Neural cell (in vitro differentiated cells): ENCODE measurements around the gene MARK2. TPM values are rescaled to one million over a fixed set of nuclear protein-coding genes. Genes with fewer than 3 reads are reported as not detected.

Experiments
- H2AFZ ChIP-seq: fragments of 200-600, 300-800 bp; sonication (generic), shearing (Covaris generic); 2 replicates; pipeline ENCODE4 v1.6.0; 2014; ENCODE audit warnings: low read depth, mild to moderate bottlenecking, antibody characterized with exemption, low read length, moderate library complexity
- H3F3A ChIP-seq: fragments of 200-600 bp; shearing (Covaris generic); 2 replicates; pipeline ENCODE4 v1.6.1; 2016; ENCODE audit warnings: mild to moderate bottlenecking, moderate library complexity, mixed read lengths, antibody characterized with exemption, low read length; ENCODE audit not compliant: insufficient read depth, poor library complexity, severe bottlenecking
- H3K27ac ChIP-seq: fragments of 200-600, 300-800 bp; sonication (generic), shearing (Covaris generic); 2 replicates; pipeline ENCODE4 v1.5.1; 2014; ENCODE audit warnings: mild to moderate bottlenecking, low read length, moderate library complexity
- H3K27me3 ChIP-seq: fragments of 300-800, 200-600 bp; sonication (generic), shearing (Covaris generic); 2 replicates; pipeline ENCODE4 v1.6.0; 2014; ENCODE audit warnings: mild to moderate bottlenecking, low read depth, low read length, moderate library complexity; ENCODE audit not compliant: insufficient read depth
- H3K36me3 ChIP-seq: fragments of 300-800, 200-600 bp; sonication (generic), shearing (Covaris generic); 2 replicates; pipeline ENCODE4 v1.5.1; 2014; ENCODE audit warnings: mild to moderate bottlenecking, antibody characterized with exemption, low read length, moderate library complexity; ENCODE audit not compliant: insufficient read depth
- H3K4me2 ChIP-seq: fragments of 300-800, 200-600 bp; sonication (generic), shearing (Covaris generic); 2 replicates; pipeline ENCODE4 v1.6.0; 2014; ENCODE audit warnings: mild to moderate bottlenecking, low read length
- H3K4me3 ChIP-seq: fragments of 300-800, 200-600 bp; sonication (generic), shearing (Covaris generic); 2 replicates; pipeline ENCODE4 v1.5.1; 2014; ENCODE audit warnings: mild to moderate bottlenecking, low read length, moderate library complexity
- H3K79me2 ChIP-seq: fragments of 200-600 bp; shearing (Covaris generic); replicated peaks from 2 replicates; pipeline ENCODE4 v1.6.0; 2014; ENCODE audit warnings: mild to moderate bottlenecking, low read length, moderate library complexity; ENCODE audit not compliant: insufficient read depth
- H3K9ac ChIP-seq: fragments of 300-800, 200-600 bp; sonication (generic), shearing (Covaris generic); 2 replicates; pipeline ENCODE4 v1.6.1; 2016; ENCODE audit warnings: mild to moderate bottlenecking, low read length, mixed read lengths
- H3K9me2 ChIP-seq: fragments of 200-600 bp; shearing (Covaris generic); 2 replicates; pipeline ENCODE4 v1.6.1; 2016; ENCODE audit warnings: mild to moderate bottlenecking, low read length, mixed read lengths; ENCODE audit not compliant: insufficient read depth
- H3K9me3 ChIP-seq: fragments of 200-600, 300-800 bp; sonication (generic), shearing (Covaris generic); 2 replicates; pipeline ENCODE4 v1.6.1; 2016; ENCODE audit warnings: mild to moderate bottlenecking, mixed run types, low read length, moderate library complexity, mixed read lengths
- H4K20me1 ChIP-seq: fragments of 200-600 bp; shearing (Covaris generic); 2 replicates; pipeline ENCODE4 v1.6.1; 2016; ENCODE audit warnings: mild to moderate bottlenecking, mixed run types; ENCODE audit not compliant: insufficient read depth
- EP300 ChIP-seq: fragments of 450-650 bp; conservative IDR thresholded peaks from 2 replicates; pipeline ENCODE4 v1.6.1; 2014; ENCODE audit warnings: antibody characterized with exemption, mild to moderate bottlenecking, moderate library complexity; ENCODE audit not compliant: poor library complexity, severe bottlenecking
- EZH2 ChIP-seq: fragments of 200-600, 300-800 bp; shearing (Covaris generic), sonication (generic); IDR thresholded peaks from 2 replicates; pipeline ENCODE4 v1.6.1; 2014; ENCODE audit warnings: antibody characterized with exemption, low read length, borderline replicate concordance, mild to moderate bottlenecking; ENCODE audit not compliant: insufficient read depth, poor library complexity, severe bottlenecking
- MXI1 ChIP-seq: fragments of 450-650 bp; conservative IDR thresholded peaks from 2 replicates; pipeline ENCODE4 v1.6.1; 2014; ENCODE audit warnings: antibody characterized with exemption, mild to moderate bottlenecking; ENCODE audit not compliant: poor library complexity, severe bottlenecking
- POLR2AphosphoS5 ChIP-seq: IDR thresholded peaks from 2 replicates; pipeline ENCODE4 v1.6.1; 2012
- RAD21 ChIP-seq: fragments of 450-650 bp; conservative IDR thresholded peaks from 2 replicates; pipeline ENCODE4 v1.6.1; 2014; ENCODE audit warnings: antibody characterized with exemption, mild to moderate bottlenecking, moderate library complexity
- REST ChIP-seq: IDR thresholded peaks from 2 replicates; pipeline ENCODE4 v1.6.1; 2012; ENCODE audit warnings: borderline replicate concordance
- SMC3 ChIP-seq: fragments of 450-650 bp; conservative IDR thresholded peaks from 2 replicates; pipeline ENCODE4 v1.6.1; 2014; ENCODE audit warnings: antibody characterized with exemption, mild to moderate bottlenecking, moderate library complexity; ENCODE audit not compliant: poor library complexity
- TAF1 ChIP-seq: IDR thresholded peaks from 2 replicates; pipeline ENCODE4 v1.6.1; 2012; ENCODE audit warnings: low read depth
- polyA plus RNA-seq: library from polyadenylated mRNA; depleted of rRNA; stranded (reverse); fragments of >200 nt; gene quantifications from 2 replicates; pipeline ENCODE4 v1.2.3, GENCODE V29; 2014

Gene MARK2
- polyA plus RNA-seq, 1 donor from 2014 or later, result 11.3 TPM

GRCh38 chr11:63888170-63889086 is 49.5 kb downstream of the MARK2 start:
- H3K9ac ChIP-seq, result no peak overlapping the region

GRCh38 chr11:63889344-63889743 is 50.4 kb downstream of the MARK2 start:
- Histone ChIP-seq H2AFZ (no peak overlapping the region), H4K20me1 (no peaks in the 10 kb centered on the region), H3F3A (no peaks in the 10 kb centered on the region), H3K36me3 (no peaks in the 10 kb centered on the region), H3K27ac (no peak overlapping the region), H3K9me3 (no peaks in the 10 kb centered on the region), H3K9ac (no peak overlapping the region), H3K79me2 (peaks cover 8% of the 10 kb centered on the region), H3K9me2 (no peaks in the 10 kb centered on the region), H3K27me3 (no peaks in the 10 kb centered on the region), H3K4me2 (no peak overlapping the region), H3K4me3 (no peak overlapping the region)
- no peak for TF ChIP-seq RAD21
- no peak for TF ChIP-seq EZH2
- no peak for TF ChIP-seq POLR2AphosphoS5
- TF ChIP-seq MXI1, result no peak

More at GRCh38 chr11:63888170-63889086, 49.5 kb downstream of the MARK2 start:
- no peaks in the 10 kb centered on the region for H4K20me1 ChIP-seq
- H3K4me2 ChIP-seq, result no peak overlapping the region
- no peaks in the 10 kb centered on the region for H3K9me2 ChIP-seq
- no peak overlapping the region for H3K27ac ChIP-seq
- H3F3A ChIP-seq, result no peaks in the 10 kb centered on the region
- H3K79me2 ChIP-seq, result peaks cover 3% of the 10 kb centered on the region
- no peaks in the 10 kb centered on the region for H3K27me3 ChIP-seq
- H3K4me3 ChIP-seq, result no peak overlapping the region
- no peak for TF ChIP-seq TAF1
- TF ChIP-seq EP300, result no peak
- no peak for TF ChIP-seq RAD21
- TF ChIP-seq MXI1, result no peak
- TF ChIP-seq EZH2, result no peak
- H3K36me3 ChIP-seq, result no peaks in the 10 kb centered on the region
- H2AFZ ChIP-seq, result no peak overlapping the region
- no peaks in the 10 kb centered on the region for H3K9me3 ChIP-seq

- Histone ChIP-seq H3K79me2 (peaks cover 8% of the 10 kb centered on the region), H3K9me3 (no peaks in the 10 kb centered on the region), H3K27ac (no peak overlapping the region), H3K4me2 (no peak overlapping the region), H4K20me1 (no peaks in the 10 kb centered on the region), H3K4me3 (no peak overlapping the region), H3F3A (no peaks in the 10 kb centered on the region), H3K36me3 (no peaks in the 10 kb centered on the region), H3K27me3 (no peaks in the 10 kb centered on the region), H2AFZ (no peak overlapping the region), H3K9me2 (no peaks in the 10 kb centered on the region), H3K9ac (no peak overlapping the region)
- no peak for TF ChIP-seq TAF1
- TF ChIP-seq SMC3, result no peak
- no peak for TF ChIP-seq REST
Measured at GRCh38 chr11:63890368-63890767, 51.5 kb downstream of the MARK2 start.
